ENCODE data around the gene MRPL55. TPM values are rescaled to one million over a fixed set of nuclear protein-coding genes. Genes with fewer than 3 reads are reported as not detected.

The MRPL55 gene
- total RNA-seq, 1 experiment from 2014 or later, result 63.7 TPM

- CTCF ChIA-PET, result interaction anchor here (0.5 to 1.4 kb wide), 5 partner anchors 18 to 103 kb away, joined by 3 to 5 read pairs (median 3); no protein-coding TSS in a partner anchor
- peaks cover 14% of the 10 kb centered on the region for H3K4me1 Mint-ChIP-seq (ENCODE audit: low read depth, unreplicated experiment)
- no peaks in the 10 kb centered on the region for H3K9me3 Mint-ChIP-seq (ENCODE audit: unreplicated experiment)
- no TSS peak for BruUV-seq (replicated peaks)
- DNase-seq, result peak; percentile 79 to 81
- no peaks in the 10 kb centered on the region for H3K27me3 ChIP-seq (replicated peaks; ENCODE audit: control insufficient read depth, insufficient read depth, low read length)
- H3K4me1 ChIP-seq, result peaks cover 23% of the 10 kb centered on the region
- peak overlapping the region; percentile 98 for H3K4me3 ChIP-seq (ENCODE audit: low read depth, low read length)
- H3K36me3 Mint-ChIP-seq (ENCODE audit: insufficient read depth, unreplicated experiment), result peaks cover 69% of the 10 kb centered on the region
- POLR2A ChIA-PET, result no interaction called here
- H3K4me3 Mint-ChIP-seq (ENCODE audit: unreplicated experiment), result peak overlapping the region; percentile 93
- no peaks in the 10 kb centered on the region for H3K27me3 Mint-ChIP-seq (ENCODE audit: insufficient read depth, unreplicated experiment)
- H3K27ac Mint-ChIP-seq (ENCODE audit: unreplicated experiment), result peak overlapping the region; percentile 97
- TF ChIP-seq CTCF (IDR thresholded peaks at IDR 0.05; ENCODE audit: insufficient read depth in 1 of 2, low read depth in 1 of 2, low read length in 1 of 2, severe bottlenecking in 1 of 2, unreplicated experiment in 1 of 2), result peak in 1 of 2 experiments; percentile 45
- H3K36me3 ChIP-seq (ENCODE audit: control insufficient read depth, insufficient read depth, low read length), result peaks cover 4% of the 10 kb centered on the region; the same call in 1 of the 2 replicates
- intact Hi-C loops (cut with micrococcal nuclease; ENCODE audit: unreplicated experiment), result loop anchor here (2.0 to 10.0 kb wide), 2 partner anchors 17 to 617 kb away; no protein-coding TSS in a partner anchor
- no peaks in the 10 kb centered on the region for H3K9me3 ChIP-seq
These were observed 6.9 kb downstream of the MRPL55 start for GRCh38 chr1:228101994-228102790.

- intact Hi-C loops (cut with micrococcal nuclease; ENCODE audit: unreplicated experiment), result loop anchor here (2.0 to 10.0 kb wide), 2 partner anchors 17 to 617 kb away; no protein-coding TSS in a partner anchor
- POLR2A ChIA-PET, result no interaction called here
- Mint-ChIP-seq H3K27me3 (ENCODE audit: insufficient read depth, unreplicated experiment) (no peaks in the 10 kb centered on the region), H3K36me3 (ENCODE audit: insufficient read depth, unreplicated experiment) (peaks cover 74% of the 10 kb centered on the region), H3K4me3 (ENCODE audit: unreplicated experiment) (peak overlapping the region; percentile 93), H3K27ac (ENCODE audit: unreplicated experiment) (peak overlapping the region; percentile 97), H3K4me1 (ENCODE audit: low read depth, unreplicated experiment) (peaks cover 14% of the 10 kb centered on the region), H3K9me3 (ENCODE audit: unreplicated experiment) (no peaks in the 10 kb centered on the region)
- BruUV-seq (replicated peaks), result no TSS peak
- Histone ChIP-seq H3K4me3 (ENCODE audit: low read depth, low read length) (peak overlapping the region; percentile 98), H3K27me3 (replicated peaks; ENCODE audit: control insufficient read depth, insufficient read depth, low read length) (no peaks in the 10 kb centered on the region), H3K36me3 (ENCODE audit: control insufficient read depth, insufficient read depth, low read length) (peaks cover 4% of the 10 kb centered on the region), H3K9me3 (no peaks in the 10 kb centered on the region), H3K4me1 (peaks cover 23% of the 10 kb centered on the region)
- no peak for TF ChIP-seq CTCF (IDR thresholded peaks at IDR 0.05; ENCODE audit: insufficient read depth in 1 of 2, low read depth in 1 of 2, low read length in 1 of 2, severe bottlenecking in 1 of 2, unreplicated experiment in 1 of 2)
- CTCF ChIA-PET, result interaction anchor here (0.5 to 1.4 kb wide), 5 partner anchors 18 to 102 kb away, joined by 3 to 5 read pairs (median 3); no protein-coding TSS in a partner anchor
- DNase-seq, result peak in 1 of 2 experiments; percentile 39
These were observed 7.5 kb downstream of the MRPL55 start for GRCh38 chr1:228101614-228101993.

GRCh38 chr1:228100822-228101613, 8.1 kb downstream of the MRPL55 start:
- Mint-ChIP-seq H3K9me3 (ENCODE audit: unreplicated experiment) (peaks cover under 1% of the 10 kb centered on the region), H3K4me1 (ENCODE audit: low read depth, unreplicated experiment) (peaks cover 14% of the 10 kb centered on the region), H3K36me3 (ENCODE audit: insufficient read depth, unreplicated experiment) (peaks cover 77% of the 10 kb centered on the region), H3K4me3 (ENCODE audit: unreplicated experiment) (peak overlapping the region; percentile 93), H3K27me3 (ENCODE audit: insufficient read depth, unreplicated experiment) (no peaks in the 10 kb centered on the region), H3K27ac (ENCODE audit: unreplicated experiment) (peak overlapping the region; percentile 97)
- no peak for TF ChIP-seq CTCF (IDR thresholded peaks at IDR 0.05; ENCODE audit: insufficient read depth in 1 of 2, low read depth in 1 of 2, low read length in 1 of 2, severe bottlenecking in 1 of 2, unreplicated experiment in 1 of 2)
- intact Hi-C loops (cut with micrococcal nuclease; ENCODE audit: unreplicated experiment), result loop anchor here (2.0 to 10.0 kb wide), 2 partner anchors 16 to 616 kb away; no protein-coding TSS in a partner anchor
- POLR2A ChIA-PET, result no interaction called here
- Histone ChIP-seq H3K36me3 (ENCODE audit: control insufficient read depth, insufficient read depth, low read length) (peaks cover 4% of the 10 kb centered on the region), H3K4me3 (ENCODE audit: low read depth, low read length) (peak overlapping the region; percentile 98), H3K4me1 (peaks cover 23% of the 10 kb centered on the region), H3K27me3 (replicated peaks; ENCODE audit: control insufficient read depth, insufficient read depth, low read length) (no peaks in the 10 kb centered on the region), H3K9me3 (no peaks in the 10 kb centered on the region)
- BruUV-seq (replicated peaks), result TSS peak; percentile 66
- CTCF ChIA-PET, result interaction anchor here (1.4 kb wide), 1 partner anchor 30 kb away, joined by 3 read pairs; no protein-coding TSS in a partner anchor
- peak in 1 of 2 experiments; percentile 42 for DNase-seq

All from Caco-2 (cell line).